Activated CD8-positive, alpha-beta memory T cell treated with anti-CD3 and anti-CD28 coated beads for 24 hours (primary cell): ENCODE results near the gene GPR17.
A peak's percentile ranks its signal among the peaks of the same experiment; 100 is the strongest.

ENCODE experiments used
- DNase-seq: peaks from one replicate; pipeline ENCODE4 v3.0.0-alpha.2; 2020

The GPR17 gene

DNA sequence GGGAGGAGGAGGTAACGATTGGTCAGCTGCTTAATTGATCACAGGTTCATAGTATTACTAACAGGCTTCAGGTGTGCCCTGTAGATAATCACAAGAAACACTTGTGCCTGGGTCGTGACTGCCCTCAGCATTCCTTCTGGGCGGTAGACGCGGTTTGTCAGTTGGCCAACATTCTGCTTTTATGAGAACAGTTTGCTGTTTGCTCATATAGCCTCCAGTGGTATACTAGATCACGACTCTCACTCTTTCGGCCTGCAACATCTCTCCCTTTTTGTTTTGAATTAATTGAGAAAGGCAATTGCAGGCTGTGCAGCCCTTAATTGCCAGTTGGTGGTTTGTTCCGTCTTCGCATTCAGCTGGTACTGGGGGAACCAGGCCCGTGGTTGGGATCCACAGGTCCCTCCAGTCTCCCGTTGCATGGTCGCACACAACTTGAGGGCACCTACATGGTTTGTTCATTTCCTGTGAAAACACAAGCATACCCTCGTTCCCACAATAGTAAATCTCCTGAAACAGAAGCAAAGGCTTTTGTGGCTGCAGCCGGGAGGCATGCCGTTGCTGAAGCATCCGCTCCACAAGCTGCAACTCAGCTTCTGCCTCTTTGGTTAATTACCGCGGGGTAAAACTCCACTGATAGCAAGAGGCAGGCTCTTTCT lies 30.3 kb upstream of the GPR17 start:
- peak; percentile 52 for DNase-seq

DNA sequence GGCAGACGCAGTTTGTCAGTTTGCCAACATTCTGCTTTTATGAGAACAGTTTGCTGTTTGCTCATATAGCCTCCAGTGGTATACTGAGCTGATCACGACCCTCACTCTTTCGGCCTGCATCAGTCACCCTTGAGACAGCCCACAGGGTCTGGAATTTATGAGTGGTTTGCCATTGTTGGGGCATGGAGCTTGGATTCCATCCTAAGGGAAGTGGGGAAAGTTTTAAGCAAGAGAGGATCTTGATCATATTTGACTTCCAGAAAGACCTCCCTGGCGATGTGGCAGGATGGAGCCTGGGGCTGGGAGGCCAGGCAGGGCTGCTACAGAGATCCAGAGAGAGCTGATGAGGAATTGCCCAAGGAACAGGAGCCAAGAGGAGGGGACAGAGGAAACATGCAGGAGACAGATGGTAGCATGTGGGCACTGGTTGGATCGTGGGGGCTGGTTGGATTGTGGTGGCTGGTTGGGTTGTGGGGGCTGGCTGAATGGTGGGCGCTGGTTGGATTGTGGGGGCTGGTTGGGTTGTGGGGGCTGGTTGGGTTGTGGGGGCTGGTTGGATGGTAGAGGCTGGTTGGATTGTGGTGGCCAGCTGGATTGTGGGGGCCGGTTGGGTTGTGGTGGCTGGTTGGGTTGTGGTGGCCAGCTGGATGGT lies 27.3 kb upstream of the GPR17 start:
- DNase-seq: peak; percentile 33

DNA sequence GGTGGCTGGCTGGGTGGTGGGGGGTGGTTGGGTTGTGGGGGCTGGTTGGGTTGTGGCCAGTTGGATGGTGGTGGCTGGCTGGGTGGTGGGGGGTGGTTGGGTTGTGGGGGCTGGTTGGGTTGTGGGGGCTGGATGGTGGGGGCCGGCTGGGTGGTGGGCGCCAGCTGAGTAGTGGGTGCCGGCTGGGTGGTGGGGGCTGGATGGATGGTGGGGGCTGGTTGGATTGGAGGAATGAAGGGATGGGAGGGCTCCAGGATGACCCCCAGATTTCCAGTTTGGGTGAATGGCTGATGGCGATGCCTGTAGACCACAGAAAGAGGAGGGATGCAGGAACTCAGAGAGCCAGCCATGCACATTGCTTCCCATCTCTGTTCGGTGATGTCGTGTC lies 26.8 kb upstream of the GPR17 start:
- no peak for DNase-seq

DNA sequence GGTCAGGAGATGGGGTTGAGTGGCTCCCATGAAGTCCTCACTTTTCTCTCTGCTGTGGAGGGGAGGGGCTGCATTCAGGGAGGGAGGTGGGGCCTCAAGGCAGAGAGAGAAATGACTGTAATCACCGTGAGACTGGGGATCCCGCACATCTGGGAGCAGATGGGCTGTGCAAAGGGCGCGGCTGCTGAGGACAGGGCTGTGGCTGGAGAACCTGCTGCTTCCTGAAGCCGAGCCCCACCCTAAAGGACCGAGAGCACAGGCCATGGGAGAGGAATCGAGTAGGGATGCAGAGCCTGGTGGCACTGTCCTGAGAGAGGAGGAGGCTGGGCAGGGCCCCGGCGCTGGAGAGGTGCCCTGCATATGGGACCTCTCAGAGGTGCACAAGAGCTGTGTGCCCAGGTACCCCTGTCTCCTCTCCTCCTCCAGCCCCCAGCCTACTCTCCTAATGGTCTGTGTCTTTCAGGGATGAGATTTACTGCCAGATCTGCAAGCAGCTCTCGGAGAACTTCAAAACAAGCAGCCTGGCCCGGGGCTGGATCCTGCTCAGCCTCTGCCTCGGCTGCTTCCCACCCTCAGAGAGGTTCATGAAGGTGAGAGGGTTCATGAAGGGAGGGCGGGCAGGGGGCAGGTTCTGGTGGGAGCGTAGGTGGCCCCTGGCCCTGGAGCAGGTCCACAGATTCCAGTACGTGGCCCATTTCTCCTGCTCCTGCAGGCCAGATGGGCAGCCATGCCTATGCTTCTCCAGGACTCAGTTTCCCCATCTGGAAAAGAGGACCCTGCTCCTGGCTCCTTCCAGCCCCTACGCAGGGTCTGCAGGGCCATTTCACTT lies 25.9 kb upstream of the GPR17 start:
- DNase-seq: peak; percentile 40

DNA sequence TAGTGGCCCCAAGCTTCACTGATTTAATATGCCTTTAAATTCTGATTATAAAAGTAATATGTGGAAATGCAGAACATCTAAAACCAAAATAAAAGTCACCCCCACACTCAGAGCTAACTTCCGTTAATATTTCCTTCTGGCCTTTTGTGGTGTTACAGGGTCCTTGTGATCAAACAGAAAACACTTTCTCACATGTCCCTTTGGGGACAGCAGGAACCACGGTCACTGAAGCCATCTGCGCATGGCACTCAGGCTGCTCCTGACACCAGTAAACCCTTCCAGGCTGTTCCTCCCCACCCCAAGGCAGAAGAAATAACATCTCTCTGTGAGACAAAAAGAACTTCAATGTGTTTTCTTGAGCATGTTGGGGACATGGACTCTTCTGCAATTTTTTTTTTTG lies 25.1 kb upstream of the GPR17 start:
- no peak for DNase-seq

DNA sequence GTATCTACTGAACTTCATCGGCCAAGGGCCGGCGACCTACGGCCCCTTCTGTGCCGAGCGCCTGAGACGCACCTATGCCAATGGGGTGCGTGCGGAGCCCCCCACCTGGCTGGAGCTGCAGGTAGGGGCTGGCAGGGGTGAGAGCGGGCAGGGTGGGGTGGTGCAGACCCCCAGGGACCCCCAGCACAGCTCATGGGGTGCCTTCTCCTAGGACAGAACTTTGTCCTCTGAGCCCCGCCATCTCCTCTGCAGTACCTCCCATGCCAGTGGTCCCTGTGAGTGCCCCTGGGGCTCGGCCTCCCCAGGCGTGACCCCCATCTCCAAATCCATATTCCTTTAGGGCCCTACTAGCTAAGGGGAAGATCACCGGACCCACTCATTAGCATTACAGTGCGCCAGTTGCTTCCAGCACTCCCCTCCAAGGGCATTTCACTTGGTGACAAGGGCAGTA lies 23.9 kb upstream of the GPR17 start:
- no peak for DNase-seq

DNA sequence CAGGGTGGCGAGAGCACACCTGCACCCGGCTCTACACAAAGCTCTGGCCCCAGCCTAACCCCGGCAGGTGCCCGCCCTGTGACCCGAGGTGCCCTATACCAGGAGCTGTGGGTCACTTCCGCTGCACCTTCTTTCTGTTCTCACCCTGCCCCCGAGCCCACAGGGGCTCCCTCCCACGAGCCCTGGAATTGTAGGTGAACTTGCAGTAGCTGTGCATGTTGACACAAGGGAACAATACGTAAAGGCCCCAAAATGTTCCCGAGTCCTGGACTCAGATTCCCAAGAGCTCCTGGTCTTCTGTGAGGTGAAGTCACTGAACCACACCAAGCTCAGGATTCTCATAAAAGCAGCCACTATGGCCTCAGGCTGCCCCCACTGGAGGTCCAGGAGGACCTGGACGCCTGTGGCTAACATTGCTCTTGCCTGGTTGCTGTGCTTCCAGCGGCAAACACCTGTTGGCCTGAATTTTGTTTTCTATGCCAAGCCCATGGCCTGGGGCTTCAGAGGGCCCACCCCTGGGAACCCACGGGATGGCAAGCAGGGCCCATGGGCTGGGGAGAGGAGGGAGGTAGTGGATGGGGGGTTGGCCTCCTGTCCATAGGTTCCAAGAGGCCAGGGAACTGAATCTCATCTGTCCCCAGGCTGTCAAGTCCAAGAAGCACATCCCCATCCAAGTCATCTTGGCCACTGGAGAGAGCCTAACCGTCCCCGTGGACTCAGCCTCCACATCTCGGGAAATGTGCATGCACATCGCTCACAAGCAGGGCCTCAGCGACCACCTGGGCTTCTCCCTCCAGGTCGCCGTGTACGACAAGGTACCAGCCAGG lies 23.2 kb upstream of the GPR17 start:
- no peak for DNase-seq

DNA sequence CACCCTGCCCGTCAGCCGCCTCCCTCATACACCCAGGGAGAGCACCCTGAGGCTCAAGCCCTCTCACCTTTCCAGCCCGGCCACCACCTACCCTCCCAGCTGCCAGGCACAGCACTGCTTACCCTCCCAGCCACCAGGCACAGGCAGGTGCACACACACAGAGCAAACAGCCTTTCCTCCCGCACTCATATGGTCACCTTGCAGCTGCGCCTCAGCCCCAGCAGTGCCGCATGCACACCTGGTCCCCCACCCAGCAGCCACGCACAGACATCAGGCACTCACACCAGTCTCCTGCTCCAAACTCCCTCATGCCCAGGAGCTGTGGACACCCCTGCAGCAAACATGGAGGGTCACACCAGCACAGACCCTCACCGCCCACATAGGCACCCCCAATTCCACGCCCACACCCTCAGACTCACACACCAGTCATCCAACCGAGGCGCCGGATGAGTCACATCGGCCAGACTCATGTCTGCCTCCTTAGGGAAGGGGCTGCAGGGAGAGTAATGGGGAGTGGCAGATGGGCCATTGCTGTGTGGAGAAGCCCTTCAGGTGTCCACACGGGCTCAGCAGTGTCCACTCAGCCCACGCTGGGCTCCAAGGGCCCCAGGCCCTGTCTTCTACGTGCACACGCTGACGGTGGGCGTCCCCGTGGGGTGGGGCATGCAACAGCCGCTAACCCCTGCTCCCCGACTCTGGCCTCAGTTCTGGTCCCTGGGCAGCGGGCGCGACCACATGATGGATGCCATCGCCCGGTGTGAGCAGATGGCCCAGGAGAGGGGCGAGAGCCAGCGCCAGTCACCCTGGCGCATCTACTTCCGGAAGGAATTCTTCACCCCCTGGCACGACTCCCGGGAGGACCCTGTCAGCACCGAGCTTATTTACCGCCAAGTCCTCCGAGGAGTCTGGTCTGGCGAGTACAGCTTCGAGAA lies 22.3 kb upstream of the GPR17 start:
- no peak for DNase-seq

DNA sequence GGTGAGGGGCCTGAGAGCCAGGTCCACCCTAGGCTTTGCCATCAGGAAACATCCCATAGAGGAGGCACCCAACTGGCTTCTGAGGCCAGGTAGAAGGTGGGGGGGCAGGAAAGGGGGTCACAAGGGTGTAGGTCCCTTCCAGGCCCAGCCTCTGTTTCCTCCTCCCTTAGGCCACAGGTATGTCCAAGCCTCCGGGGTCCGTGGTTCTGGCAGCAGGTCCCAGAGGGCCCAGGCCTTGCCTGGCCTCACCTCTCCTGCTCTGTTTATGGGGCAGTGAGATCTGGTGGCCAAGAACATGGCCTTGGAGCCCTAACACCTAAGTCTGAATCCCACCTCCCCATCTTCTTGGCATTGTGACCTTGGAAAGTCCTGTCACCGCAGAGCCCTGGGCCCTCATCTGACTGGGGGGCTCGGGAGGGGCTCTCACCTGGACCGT lies 21.6 kb upstream of the GPR17 start:
- no peak for DNase-seq

DNA sequence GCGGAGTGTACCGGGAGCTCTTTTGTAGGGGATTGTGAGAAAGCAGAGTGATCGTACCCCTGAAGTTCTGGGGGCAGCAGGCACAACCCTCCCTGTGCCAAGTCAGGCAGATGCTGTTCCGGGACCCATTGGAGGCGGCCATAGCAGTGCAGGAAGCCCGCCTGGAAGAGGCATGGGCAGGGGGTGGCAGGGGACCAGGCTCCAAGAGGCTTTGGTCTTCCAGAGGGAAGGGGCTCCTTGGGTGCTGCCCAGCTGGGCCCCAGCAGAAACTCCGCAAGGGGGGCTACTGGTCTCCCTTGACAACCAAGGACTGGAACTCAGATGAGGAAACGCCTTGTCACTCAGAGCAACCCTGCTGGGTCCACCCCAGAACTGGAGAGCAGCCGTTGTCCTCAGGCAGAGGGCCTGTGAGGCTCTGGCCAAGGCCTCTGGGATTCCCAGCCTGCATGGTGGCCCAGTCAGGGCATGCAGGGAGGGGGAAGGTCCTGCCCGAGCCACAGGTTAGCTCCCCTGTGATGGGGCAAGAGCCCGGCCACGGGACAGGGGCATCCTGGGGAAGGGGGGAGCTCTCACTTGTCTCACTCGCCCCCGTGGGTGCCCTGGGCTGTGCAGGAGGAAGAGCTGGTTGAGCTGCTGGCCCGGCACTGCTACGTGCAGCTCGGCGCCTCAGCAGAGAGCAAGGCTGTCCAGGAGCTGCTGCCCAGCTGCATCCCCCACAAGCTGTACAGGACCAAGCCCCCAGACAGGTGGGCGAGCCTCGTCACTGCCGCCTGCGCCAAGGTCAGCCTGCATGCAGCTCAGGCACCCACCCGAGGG lies 21.0 kb upstream of the GPR17 start:
- DNase-seq: no peak

DNA sequence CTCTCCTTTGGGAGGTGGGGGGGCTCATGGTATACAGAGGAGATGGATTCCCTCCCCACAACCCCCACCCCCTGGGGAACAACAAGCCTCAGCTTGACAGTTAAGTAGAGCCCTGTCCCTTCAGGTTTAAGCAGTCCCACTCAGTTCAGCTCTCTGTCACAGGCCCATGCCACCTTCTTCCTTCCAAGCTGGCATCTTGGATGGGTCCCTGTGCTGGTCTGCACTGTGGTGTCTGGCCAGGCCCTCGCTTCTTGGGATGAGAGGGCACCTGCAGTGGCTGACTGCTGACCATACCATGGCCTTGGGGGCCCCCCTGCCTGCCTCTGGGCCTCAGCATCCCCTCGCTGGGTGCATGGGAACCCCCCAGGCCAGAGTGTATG lies 20.4 kb upstream of the GPR17 start:
- DNase-seq: no peak

DNA sequence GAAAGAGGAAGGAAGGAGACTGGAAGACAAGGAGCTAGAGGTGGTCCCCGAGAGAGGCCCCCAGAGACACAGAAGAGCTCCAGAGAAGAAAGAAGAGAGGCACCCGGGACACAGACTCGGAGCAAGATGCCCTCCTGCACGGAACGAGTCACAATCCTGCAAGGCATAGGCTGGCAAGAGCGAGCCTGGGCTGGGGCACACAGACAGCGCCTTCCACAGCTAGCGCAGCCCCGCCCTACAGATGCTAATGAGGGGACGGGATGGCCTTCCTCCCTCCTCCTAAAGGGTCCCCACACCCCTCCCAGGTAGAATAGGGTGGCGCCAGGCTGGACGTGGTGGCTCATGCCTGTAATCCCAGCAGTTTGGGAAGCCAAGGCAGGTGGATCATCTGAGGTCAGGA lies 19.8 kb upstream of the GPR17 start:
- DNase-seq: no peak

DNA sequence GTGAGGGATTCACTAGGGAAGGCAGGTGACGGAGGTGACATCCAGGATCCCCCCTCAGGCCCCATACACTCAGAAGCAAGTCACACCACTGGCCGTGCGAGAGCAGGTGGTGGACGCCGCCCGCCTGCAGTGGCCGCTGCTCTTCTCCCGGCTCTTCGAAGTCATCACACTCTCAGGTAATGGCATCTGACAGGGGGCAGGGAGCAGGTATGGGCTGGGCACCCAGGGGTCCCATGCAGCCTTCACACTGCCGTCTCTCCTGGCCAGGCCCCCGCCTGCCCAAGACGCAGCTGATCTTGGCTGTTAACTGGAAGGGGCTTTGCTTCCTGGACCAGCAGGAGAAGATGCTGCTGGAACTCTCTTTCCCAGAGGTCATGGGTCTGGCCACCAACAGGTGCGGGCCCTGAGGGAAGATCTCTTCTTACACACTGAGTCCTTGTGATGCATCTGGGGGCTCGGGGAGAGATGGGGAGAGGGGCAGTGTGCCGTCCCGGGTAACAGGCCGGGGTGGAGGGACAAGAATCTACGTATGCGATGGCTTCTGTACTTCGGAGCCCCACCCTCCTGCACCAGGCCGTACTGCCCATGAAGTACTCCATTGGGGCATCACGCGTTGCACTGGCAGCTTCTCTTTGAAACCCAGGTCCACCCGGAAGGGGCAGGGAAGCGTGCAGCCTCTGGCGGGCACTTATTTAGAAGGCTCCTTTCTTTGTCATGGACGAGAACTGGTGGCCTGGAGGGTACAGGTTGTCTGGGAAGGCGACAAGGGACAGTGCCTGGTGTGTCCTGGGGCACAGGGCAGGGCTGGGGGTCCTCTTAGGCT lies 18.8 kb upstream of the GPR17 start:
- no peak for DNase-seq

DNA sequence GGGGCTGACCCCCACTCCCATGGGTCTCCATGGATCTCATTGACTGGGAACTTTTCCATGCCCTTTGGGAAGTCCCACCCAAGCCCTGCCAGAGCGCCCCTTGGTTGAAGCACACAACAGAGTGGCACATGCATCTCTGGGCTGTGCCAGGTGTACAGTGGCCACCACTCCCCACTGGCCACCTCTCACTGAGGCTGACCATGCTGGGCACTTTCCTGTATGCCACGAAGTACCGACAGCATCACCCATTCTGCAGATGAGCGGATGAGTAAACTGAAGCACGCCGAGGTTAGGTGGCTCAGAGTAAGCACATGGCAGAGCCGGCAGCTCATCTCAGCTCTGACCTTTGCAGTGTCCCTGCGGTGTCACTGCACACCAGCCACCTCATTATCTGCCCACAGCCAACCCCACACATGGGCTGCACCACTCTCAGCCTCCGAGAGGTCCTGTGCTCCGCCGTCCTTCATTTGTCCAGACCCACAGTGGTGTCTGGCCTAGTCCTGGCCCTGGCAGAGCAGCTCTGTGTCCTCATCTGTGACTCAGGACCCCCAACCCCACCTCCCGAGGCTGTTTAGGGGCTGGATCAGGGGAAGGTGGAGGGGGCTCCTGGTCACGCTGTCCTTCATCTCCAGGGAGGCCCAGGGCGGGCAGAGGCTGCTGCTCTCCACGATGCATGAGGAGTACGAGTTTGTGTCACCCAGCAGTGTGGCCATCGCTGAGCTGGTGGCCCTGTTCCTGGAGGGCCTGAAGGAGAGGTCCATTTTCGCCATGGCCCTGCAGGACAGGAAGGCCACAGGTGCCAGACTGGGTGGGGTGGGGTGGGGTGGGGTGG lies 18.0 kb upstream of the GPR17 start:
- no peak for DNase-seq

DNA sequence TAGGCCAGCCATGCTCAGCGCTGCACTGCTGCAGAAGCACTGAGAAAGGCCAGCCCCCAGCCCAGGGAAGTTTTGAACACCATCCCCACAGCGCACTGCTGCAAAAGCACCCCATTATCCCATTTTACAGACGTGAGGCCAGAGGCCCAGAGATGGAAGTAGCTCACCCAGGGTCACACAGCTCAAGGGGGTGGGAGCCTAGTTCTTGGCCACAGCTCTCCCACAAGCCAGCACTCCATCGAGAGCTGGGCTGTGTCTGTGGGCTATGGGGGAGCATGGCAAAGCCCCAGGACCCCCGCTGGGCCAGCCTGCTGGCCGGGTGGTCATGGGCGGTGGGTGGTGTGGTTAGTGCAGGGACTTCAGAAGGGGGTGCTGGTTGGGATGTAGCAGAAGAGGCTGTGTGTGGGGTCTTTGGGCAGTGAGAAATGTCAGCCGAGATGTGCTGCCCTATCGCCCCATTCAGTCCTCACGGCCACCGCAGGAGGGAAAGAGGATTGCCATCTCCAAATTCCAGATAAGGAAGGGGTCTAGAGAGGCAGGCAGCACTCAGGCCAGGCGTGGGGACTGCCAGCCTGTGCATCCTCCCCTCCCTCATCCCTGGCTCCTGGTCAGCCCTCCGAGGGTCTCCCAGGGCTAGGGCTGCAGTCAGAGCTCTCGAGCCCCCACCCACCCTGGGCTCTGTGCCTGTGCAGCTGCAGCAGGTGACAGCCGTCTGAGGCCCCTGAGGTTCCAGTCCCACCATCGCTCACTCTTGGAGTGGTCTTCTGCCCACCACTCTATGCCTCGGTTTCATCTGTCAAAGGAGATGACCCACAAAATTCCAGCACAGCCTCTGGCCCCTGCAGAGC lies 17.0 kb upstream of the GPR17 start:
- DNase-seq: no peak

DNA sequence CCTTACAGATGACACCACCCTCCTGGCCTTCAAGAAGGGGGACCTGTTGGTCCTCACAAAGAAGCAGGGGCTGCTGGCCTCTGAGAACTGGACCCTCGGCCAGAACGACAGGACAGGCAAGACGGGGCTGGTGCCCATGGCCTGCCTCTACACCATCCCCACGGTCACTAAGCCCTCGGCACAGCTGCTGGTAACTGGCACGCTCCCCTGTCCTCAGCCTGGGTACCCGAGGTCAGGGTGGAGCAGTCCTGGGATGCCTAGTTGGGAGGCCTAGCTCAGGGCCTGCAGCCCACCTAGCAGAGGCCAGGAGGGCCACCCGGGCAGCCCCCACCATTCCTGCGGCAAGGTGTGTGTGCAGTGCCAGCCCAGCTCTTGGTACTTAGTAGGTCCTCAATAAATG lies 16.3 kb upstream of the GPR17 start:
- no peak for DNase-seq

DNA sequence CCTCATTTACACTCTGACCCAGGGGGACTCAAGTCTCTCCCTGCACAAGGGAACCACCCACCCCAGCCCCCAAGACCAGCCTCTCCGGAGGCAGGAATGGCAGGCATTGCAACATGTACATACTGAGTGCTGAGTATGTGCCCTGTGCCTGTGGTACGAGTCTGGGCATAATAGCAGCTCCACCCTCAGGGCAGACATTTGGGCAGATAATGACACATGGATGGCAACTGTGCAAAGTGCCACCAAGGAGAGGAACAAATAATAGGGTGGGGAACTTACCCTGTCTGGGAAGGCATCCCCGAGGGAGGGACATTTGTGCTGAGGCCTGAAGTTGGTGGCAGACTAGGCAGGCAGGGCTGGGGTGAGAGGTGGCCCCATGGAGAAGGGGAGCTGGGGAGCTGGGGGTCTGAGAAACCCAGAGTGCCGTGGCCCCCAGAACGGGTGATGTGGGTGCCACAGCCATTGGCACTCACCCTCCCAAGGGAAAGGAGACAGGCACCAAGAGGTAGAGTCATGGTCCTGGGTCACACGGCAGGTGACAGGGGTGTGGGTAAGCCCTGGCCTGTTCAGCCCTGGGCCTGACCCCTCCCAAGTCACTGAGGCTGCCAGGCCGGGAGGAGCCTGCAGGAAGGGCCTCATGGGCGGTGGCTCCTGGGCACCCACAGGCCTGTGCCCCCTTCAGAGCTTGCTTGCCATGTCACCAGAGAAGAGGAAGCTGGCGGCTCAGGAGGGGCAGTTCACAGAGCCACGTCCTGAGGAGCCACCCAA lies 15.7 kb upstream of the GPR17 start:
- no peak for DNase-seq
